SK-N-DZ (cell line): Measurements from ENCODE around the gene PLXNA4.

Experiments
- DNase-seq: peaks from one replicate; pipeline ENCODE4 v3.0.0-alpha.2; 2015; ENCODE audit warnings: low spot score

Gene PLXNA4

DNA sequence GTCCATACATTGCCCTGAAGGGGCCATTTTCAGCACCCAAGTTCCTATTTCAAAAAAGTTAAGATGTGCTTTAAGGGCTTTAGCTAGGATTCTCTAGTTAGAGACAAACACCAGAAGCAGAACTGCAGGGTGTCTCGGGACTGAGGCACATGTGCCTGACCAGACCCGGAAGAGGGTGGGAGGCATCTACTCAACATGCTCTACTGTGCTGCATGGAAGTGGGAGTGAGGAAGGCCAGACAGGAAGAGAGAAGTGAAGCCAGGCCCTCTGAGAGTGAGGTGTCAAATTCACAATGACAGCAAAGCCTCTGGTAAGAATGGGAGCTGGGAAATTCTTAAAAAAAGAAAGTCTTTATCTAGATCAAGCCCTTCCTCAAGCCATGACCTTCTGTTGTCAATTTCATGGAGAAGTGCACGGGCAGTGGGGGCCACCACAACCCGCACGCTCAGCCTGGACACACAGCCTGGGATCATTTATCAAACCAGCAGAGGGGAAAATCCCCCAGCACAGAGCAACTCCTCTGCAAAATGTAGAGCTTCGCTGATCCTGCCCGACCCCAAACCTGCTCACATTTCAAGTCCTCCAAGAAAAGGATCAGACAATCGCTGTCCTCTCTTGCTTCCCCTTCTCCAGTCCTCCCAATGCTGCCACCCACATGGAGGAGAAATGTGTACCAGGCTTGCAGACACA, 38.7 kb downstream of the PLXNA4 start:
- DNase-seq: no peak

- DNase-seq: no peak
These were observed 39.4 kb downstream of the PLXNA4 start for GRCh38 chr7:132536654-132537395.

- DNase-seq: no peak
These were observed 42.4 kb downstream of the PLXNA4 start for GRCh38 chr7:132533916-132534315.

- DNase-seq: no peak
These were observed 44.0 kb downstream of the PLXNA4 start for GRCh38 chr7:132532281-132532680.

GRCh38 chr7:132531562-132531961, 44.7 kb downstream of the PLXNA4 start:
- no peak for DNase-seq

DNA sequence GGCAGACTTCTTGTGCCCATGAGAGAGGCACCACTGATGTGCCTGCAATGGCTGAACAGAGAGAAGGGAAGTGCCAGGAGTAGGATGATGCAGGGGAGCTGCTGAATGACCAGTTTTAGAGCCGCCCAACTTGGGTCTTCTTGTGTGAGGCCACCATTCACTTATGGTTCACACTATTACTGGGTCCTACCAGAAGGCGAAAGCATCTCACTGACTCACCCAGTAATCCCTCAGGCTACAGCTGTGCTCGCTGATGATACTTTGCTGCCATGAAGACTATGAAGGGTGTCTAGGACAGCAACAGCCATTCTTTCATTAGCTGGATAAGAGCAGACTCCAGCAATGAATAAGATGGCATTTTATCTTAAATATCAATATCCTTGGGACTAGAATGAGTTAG, 47.6 kb downstream of the PLXNA4 start:
- no peak for DNase-seq

DNA sequence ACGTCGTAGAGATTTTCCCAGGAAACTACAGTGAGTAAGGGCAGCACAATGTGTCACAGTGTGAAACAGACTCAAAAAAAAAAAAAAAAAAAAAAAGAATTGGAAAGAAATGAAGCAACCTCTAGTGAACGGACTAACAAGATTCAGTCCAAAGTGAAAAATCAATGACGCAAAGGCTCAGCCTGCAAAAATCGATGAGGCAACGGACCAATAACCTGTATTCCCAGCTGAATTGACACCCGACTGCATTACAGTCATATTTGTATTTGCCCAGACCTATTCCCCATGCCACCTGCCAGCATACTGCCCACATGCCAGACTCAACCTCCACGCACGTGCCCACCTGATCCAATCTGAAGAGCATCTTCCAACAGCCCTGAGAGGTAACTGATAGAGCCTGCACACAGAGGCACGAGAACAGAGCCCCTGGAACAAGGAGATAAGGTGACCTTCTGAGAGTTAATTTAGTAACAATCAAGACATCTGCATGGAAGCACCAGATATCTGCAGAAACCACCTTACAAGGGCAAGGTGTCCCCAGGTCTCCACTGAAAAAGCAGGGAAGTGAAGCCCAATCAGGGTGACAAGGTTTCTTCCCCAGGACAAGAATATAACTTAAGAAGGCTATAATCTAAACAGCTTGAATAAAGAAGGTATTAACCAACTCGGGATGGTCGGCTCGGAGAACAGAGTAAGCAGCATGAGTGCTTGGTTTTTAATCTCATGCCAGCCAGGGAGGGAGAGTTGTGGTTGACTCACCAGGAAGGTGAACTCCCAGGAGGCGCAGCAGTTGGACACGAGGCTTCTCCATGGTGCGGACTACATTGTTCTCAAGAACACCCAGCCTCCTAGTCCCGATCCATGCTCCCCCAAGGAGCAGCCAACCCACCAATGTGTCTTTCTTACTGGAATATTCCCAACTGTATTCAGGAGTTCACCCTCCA, 48.5 kb downstream of the PLXNA4 start:
- DNase-seq: no peak

- DNase-seq: no peak
These were observed 50.0 kb downstream of the PLXNA4 start for GRCh38 chr7:132526111-132526740.

GRCh38 chr7:132521423-132521822, 54.8 kb downstream of the PLXNA4 start:
- DNase-seq: no peak

GRCh38 chr7:132520591-132521280, 55.5 kb downstream of the PLXNA4 start:
- no peak for DNase-seq

DNA sequence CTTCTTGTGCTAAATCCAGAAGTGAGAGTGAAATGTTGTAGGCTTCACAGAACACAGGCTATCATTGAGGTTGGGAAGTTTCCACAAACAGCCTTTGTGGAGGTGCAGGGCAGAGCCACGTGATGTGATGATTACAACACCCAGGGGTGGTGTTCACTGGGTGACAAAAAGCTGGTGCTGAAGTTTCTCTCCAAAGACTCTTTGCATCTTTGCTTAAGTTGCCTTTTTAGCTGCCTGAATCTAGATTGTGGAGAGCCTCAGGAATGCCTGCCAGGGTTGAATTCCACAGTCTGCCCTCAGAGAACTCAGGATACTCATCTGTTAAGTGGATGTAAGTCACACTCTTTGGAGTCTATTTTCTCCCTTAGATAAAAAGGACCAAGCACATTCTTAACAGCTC, 56.3 kb downstream of the PLXNA4 start:
- no peak for DNase-seq

GRCh38 chr7:132518839-132519173, 57.5 kb downstream of the PLXNA4 start:
- no peak for DNase-seq

DNA sequence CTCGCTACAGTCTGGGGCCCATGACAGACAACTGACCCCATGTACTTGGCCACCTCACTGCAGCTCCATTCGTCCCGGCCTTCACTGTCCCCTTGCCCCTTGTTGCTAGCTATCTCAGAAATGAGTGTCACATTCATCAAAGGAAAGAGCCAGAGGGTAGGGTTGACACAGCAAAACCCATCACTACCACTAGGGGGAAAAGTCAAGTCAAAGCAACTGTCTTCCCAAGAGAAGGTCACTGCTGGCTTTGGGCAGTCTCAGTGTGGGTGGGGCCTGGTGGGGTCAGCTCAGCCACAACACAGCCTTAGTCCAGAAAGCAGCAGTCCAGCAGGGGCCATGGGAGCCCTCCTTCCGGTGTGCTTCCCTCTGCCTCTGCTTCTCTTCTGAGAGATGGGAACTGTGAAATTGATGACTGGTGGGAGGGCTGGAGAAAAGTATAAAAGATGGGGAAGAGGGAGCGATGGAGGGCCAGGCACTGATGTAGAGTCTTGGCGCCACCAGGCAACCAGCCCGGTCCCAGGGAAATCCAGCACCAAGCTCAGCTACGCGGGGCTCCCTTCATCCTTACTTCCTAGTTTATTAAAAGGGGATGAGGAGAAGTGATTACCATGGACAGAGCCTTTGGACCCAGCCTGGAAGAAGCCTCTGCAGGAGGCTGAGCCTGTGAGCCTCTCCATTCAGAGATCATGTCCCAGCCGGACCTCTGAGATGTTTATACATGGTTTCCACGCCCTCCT, 58.0 kb downstream of the PLXNA4 start:
- peak; percentile 52 for DNase-seq

- DNase-seq: no peak
These were observed 60.0 kb downstream of the PLXNA4 start for GRCh38 chr7:132516042-132516840.

GRCh38 chr7:132515181-132515580, 61.1 kb downstream of the PLXNA4 start:
- no peak for DNase-seq

DNA sequence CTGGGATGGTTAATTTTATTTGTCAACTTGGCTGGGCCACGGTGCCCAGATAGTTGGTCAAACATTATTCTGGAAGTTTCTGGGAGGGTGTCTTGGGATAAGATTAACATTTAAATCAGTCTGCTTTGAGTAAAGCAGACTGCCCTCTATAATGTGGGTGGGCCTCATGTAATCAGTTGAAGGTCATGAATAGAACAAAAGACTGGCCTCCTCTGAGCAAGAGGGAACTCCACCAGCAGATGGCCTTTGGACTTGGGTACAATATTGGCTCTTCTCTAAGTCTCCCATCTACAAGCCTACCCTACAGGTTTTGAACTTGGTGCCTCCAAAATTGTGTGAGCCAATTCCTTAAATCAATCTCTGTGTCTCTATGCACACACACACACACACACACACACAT, 61.8 kb downstream of the PLXNA4 start:
- no peak for DNase-seq

GRCh38 chr7:132511921-132512320, 64.3 kb downstream of the PLXNA4 start:
- DNase-seq: no peak

DNA sequence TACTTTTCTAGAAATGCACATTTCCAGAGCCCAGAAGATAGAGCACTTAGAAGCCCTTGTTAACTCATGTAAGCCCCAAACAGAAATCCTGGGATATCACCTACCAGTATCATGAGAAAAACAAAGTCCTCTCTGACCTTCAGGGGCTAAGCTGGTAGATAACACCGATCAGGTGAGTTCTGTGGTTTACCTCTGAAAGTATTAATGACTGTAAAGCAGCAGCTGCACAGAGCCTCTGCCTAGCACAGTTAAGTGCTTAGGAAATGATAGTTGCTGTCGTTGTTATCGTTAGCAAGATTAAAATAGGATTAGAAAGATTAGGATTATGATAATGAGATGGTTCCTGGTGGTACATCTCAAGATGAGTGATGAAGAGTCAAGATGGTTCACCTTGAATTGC, 64.9 kb downstream of the PLXNA4 start:
- no peak for DNase-seq

DNA sequence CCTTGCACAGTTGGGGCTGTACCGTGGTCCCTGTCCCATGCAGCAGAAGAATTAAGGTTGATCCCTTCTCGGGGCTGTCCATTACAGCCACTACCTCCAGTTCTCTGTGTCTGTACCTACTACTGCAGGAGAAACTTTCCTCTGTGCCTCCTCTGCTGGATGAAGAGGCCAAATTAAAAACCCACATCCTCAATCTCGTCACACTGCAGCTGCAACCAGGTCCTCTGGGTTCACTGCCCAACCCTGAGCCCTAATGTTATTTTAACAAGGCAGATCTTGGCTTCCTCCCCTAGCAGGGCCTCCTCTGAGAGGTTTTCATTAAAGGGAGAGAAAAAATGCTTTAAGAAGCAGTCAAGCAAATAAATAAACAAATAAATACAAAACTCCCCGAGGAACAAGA, 66.6 kb downstream of the PLXNA4 start:
- DNase-seq: no peak
